ENCODE data around the gene SRL. TPM values are rescaled to one million over a fixed set of nuclear protein-coding genes. Genes with fewer than 3 reads are reported as not detected.

Gene SRL
- total and polyA plus RNA-seq, 2 experiments from 2014 or later: not detected

Other genes with a start within 250 kb of the SRL start
- 18.3 and 21.0 TPM in 2 replicates for gene ADCY9, start 125.6 kb downstream of the SRL start, total RNA-seq (2014; rRNA removed; shearing (Covaris generic))
- 1.8 and 2.2 TPM in 2 replicates for gene ADCY9, start 125.6 kb downstream of the SRL start, polyA plus RNA-seq (2016; fragmentation: Nextera tagmentation; extraction: Ambion mirVana)
- gene TFAP4, start 30.9 kb upstream of the SRL start, total RNA-seq (2014; rRNA removed; shearing (Covaris generic)): 19.3 and 20.7 TPM in 2 replicates
- 8.6 and 9.6 TPM in 2 replicates for gene TFAP4, start 30.9 kb upstream of the SRL start, polyA plus RNA-seq (2016; fragmentation: Nextera tagmentation; extraction: Ambion mirVana)
- gene GLIS2, start 74.0 kb upstream of the SRL start, total RNA-seq (2014; rRNA removed; shearing (Covaris generic)): 9.0 and 10.2 TPM in 2 replicates
- gene GLIS2, start 74.0 kb upstream of the SRL start, polyA plus RNA-seq (2016; fragmentation: Nextera tagmentation; extraction: Ambion mirVana): 8.2 and 8.8 TPM in 2 replicates
- gene PAM16, start 109.2 kb upstream of the SRL start, total RNA-seq (2014; rRNA removed; shearing (Covaris generic)): 84.1 and 113 TPM in 2 replicates
- gene PAM16, start 109.2 kb upstream of the SRL start, polyA plus RNA-seq (2016; fragmentation: Nextera tagmentation; extraction: Ambion mirVana): 283 and 331 TPM in 2 replicates
- gene VASN, start 129.8 kb upstream of the SRL start, total RNA-seq (2014; rRNA removed; shearing (Covaris generic)): 15.5 and 16.9 TPM in 2 replicates
- 7.1 and 8.0 TPM in 2 replicates for gene VASN, start 129.8 kb upstream of the SRL start, polyA plus RNA-seq (2016; fragmentation: Nextera tagmentation; extraction: Ambion mirVana)
- 40.5 and 46.4 TPM in 2 replicates for gene CORO7, start 174.5 kb upstream of the SRL start, total RNA-seq (2014; rRNA removed; shearing (Covaris generic))
- gene CORO7, start 174.5 kb upstream of the SRL start, polyA plus RNA-seq (2016; fragmentation: Nextera tagmentation; extraction: Ambion mirVana): 14.2 and 19.1 TPM in 2 replicates
- gene DNAJA3, start 183.8 kb upstream of the SRL start, total RNA-seq (2014; rRNA removed; shearing (Covaris generic)): 75.5 and 75.9 TPM in 2 replicates
- 46.6 and 56.3 TPM in 2 replicates for gene DNAJA3, start 183.8 kb upstream of the SRL start, polyA plus RNA-seq (2016; fragmentation: Nextera tagmentation; extraction: Ambion mirVana)
- 51.8 and 61.7 TPM in 2 replicates for gene NMRAL1, start 232.5 kb upstream of the SRL start, total RNA-seq (2014; rRNA removed; shearing (Covaris generic))
- gene NMRAL1, start 232.5 kb upstream of the SRL start, polyA plus RNA-seq (2016; fragmentation: Nextera tagmentation; extraction: Ambion mirVana): 50.4 and 50.7 TPM in 2 replicates
- 30.1 and 33.0 TPM in 2 replicates for gene HMOX2, start 234.3 kb upstream of the SRL start, total RNA-seq (2014; rRNA removed; shearing (Covaris generic))
- 38.1 and 40.9 TPM in 2 replicates for gene HMOX2, start 234.3 kb upstream of the SRL start, polyA plus RNA-seq (2016; fragmentation: Nextera tagmentation; extraction: Ambion mirVana)

Data from GM23338 (cell line).